HG02623 (cell line): ENCODE measurements around the gene TRH.
"Not testable (repeated sequence)": the region's sequence is repeated elsewhere in the genome, so short reads cannot be mapped to it uniquely, and the experiment has no call there.

Experiments
- ATAC-seq: cut with Tn5 transposase; IDR thresholded peaks from one replicate; pipeline ENCODE4 v1.9.1; 2021; ENCODE audit warnings: moderate library complexity; ENCODE audit not compliant: unreplicated experiment

The TRH gene

DNA sequence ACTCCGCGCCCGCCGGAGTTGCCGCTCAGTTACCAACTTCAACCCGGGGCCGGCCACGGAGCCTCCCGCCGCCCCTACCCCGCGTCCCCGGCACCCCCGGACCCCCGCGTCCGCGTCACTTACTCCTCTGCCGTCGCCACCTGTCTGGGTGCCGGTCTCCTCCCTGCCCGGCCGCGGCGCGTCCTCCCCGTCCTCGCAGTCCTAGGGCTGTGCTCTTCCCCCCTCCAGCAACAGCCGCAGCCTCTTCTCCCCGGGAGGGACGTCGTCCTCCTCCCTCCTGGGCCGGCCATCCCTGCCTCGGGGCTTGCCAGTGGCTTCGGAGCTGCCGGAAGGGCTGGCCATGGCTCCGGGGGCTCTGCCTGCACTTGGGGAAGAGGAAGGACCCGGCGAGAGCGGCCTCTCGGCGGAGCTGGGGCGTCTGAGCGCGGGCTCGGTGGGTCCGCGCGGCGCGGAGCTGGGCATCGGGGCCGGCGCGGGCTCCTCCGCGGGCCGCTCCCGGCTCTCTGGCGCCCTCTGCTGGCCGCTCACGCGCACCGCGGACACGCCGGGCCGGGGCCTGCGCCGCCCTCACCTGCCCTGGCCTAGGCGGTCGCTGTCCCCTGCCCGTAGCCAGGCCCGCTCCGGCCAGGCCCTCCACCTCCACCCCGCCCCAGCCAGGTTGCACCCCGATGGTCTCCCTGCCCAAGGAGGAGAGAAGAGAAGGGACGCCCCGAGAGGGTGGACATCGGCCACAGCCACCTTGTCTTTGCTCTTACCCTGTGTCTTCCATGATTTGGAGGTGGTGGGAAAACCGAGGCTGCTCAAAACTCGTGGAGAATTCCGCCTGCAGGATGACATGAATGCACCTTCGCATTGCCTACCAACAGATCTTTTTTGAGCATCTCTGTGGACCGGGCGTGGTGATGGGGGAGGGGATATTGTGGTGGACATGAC is 28.4 kb downstream of the TRH start:
- ATAC-seq: not testable (repeated sequence)

DNA sequence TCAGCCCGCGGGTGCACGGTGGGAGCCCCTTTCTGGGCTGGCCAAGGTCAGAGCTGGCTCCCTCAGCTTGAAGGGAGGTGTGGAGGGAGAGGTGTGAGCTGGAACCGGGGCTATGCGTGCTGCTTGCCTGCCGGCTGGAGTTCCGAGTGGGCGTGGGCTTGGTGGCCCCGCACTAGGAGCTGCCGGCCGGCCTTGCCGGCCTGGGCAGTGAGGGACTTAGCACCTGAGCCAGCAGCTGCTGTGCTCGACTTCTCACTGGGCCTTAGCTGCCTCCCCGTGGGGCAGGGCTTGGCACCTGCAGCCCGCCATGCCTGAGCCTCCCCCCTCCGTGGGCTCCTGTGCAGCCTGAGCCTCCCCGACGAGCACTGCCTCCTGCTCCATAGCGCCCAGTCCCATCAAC is 36.0 kb downstream of the TRH start:
- ATAC-seq: no peak

DNA sequence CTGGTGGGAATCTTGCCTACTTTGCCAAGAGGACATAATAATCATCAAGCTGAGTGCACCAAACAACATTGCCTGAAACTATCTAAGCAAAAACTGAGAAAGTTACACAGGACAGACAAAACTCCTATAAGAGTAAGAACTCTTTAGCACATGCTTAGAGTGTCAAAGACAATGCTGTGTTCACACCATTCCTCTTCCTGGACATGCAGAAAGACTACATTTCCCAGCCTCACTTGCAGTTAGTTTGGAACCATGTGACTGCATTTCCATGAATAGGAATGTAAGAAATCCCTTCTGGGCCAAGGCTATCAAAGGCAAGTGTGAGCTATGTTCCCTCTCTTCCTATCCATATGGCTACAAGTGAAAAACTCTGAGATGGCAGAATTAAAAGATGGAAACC is 37.6 kb downstream of the TRH start:
- not testable (repeated sequence) for ATAC-seq

DNA sequence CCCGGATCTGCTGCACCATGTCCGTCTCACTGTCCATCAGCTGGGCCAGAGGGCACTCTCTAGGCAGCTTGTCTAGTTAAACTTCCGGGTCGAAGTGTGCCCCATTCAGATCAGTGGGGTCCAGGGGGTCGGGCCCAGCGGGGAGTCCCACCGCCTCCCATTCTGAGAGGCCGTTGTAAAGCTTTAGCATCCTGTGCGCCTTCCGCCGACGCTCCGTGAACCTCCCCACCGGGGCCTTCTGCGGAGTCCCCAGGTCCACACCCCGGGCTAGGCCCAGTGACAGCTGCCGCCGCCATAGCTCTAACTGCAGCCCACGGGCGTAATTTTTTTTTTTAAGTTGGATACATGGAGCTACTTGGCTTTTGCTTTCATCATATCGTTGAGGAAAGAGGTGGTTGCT is 38.7 kb downstream of the TRH start:
- ATAC-seq: not testable (repeated sequence)

DNA sequence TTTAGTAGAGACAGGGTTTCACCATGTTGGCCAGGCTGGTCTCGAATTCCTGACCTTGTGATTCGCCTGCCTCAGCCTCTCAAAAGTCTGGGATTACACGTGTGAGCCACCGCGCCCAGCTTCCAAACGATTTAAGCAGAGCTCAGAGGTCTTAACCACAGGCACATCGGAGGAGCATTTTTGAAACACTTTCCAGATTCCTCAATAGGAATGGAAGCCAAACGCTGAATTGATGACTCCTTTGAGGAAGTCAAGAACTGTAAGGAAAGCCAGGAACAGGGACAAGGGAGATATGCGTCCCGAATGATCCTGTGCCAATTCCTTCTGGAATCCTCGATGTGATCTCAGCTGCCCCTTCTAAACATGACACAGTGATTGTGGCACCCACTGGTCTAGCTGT is 40.0 kb downstream of the TRH start:
- ATAC-seq: no peak

- ATAC-seq: not testable (repeated sequence)
These were observed 43.1 kb downstream of the TRH start for GRCh38 chr3:130017661-130018060.

DNA sequence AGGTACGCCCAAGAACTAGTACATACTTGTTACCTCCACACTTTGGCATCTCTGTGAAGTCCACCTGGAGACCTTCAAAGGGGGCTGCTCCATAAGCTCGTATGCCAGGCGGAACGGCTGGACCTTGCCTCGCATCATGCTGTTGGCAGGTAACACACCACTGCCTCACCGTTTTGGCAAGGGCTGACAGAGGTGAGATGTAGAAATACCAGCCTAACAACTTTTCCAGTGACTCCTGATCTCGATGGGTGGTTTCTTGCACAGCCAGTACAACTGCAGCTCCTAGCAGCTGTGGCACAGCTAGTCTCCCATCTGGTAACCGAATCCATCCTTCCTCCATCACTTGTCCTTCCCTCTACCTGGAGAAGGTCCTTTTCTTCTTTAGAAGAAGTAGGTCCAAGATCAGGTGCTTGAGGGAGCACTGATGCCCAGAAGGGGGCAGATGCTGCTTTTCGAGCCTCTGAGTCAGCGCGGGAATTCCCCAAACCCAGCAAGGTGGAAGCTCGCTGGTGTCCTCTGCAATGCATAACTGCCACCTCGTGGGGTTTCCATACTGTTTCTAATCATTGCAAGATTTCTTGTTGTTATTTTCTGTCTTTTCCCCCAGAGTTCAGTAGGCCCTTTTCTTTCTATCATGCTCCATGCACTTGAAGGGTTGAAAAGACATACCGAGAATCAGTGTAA is 51.8 kb downstream of the TRH start:
- ATAC-seq: not testable (repeated sequence)

DNA sequence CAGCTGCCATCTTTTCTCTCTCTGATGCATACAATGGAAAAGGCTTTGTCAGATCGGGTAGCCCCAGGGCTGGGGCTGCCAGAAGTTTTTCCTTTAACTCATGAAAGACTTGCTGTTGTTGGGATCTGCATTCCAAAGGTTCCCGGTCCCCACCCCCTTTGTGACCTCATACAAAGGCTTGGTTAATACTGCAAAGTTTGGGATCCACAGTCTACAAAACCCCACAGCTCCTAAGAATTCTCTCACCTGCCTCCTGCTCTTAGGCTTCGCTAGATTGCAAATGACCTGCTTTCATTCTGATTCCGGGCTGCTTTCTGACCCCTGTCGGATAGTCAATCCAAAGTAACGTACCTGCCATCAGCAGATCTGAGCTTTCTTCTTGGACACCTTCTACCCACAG is 52.9 kb downstream of the TRH start:
- not testable (repeated sequence) for ATAC-seq
